GM21576 (cell line): ENCODE measurements around the gene RAB11FIP4.
"Not testable (repeated sequence)": the region's sequence is repeated elsewhere in the genome, so short reads cannot be mapped to it uniquely, and the experiment has no call there.

Experiments
- ATAC-seq: cut with Tn5 transposase; IDR thresholded peaks from one replicate; pipeline ENCODE4 v1.9.1; 2021; ENCODE audit warnings: mild to moderate bottlenecking, moderate library complexity; ENCODE audit not compliant: unreplicated experiment

Gene RAB11FIP4

GRCh38 chr17:31391496-31391949 lies at the start of gene RAB11FIP4:
RAB11FIP4 (plus strand) TSS chr17:31391675; CDS start chr17:31391853, 178 bp downstream.
- ATAC-seq: no peak

GRCh38 chr17:31345191-31345747 lies 46.2 kb upstream of the RAB11FIP4 start:
- not testable (repeated sequence) for ATAC-seq

GRCh38 chr17:31349454-31349853 lies 42.0 kb upstream of the RAB11FIP4 start:
- no peak for ATAC-seq

GRCh38 chr17:31355935-31356334 lies 35.5 kb upstream of the RAB11FIP4 start:
- no peak for ATAC-seq

- no peak for ATAC-seq
Measured at GRCh38 chr17:31357091-31357490, 34.4 kb upstream of the RAB11FIP4 start.

- ATAC-seq: no peak
Measured at GRCh38 chr17:31357839-31358394, 33.6 kb upstream of the RAB11FIP4 start.

- ATAC-seq: no peak
Measured at GRCh38 chr17:31364012-31364411, 27.5 kb upstream of the RAB11FIP4 start.

GRCh38 chr17:31366088-31366487 lies 25.4 kb upstream of the RAB11FIP4 start:
- ATAC-seq: no peak

- no peak for ATAC-seq
Measured at GRCh38 chr17:31369266-31369665, 22.2 kb upstream of the RAB11FIP4 start.

- no peak for ATAC-seq
Measured at GRCh38 chr17:31371511-31372097, 19.9 kb upstream of the RAB11FIP4 start.

GRCh38 chr17:31373150-31374093 lies 18.1 kb upstream of the RAB11FIP4 start:
- ATAC-seq: no peak

- ATAC-seq: no peak
Measured at GRCh38 chr17:31374094-31374447, 17.4 kb upstream of the RAB11FIP4 start.

- ATAC-seq: no peak
Measured at GRCh38 chr17:31374503-31374902, 17.0 kb upstream of the RAB11FIP4 start.

- ATAC-seq: no peak
Measured at GRCh38 chr17:31378638-31379037, 12.8 kb upstream of the RAB11FIP4 start.

GRCh38 chr17:31379597-31380205 lies 11.8 kb upstream of the RAB11FIP4 start:
- ATAC-seq: no peak

GRCh38 chr17:31381165-31381668 lies 10.3 kb upstream of the RAB11FIP4 start:
- no peak for ATAC-seq

GRCh38 chr17:31382668-31383275 lies 8.7 kb upstream of the RAB11FIP4 start:
- ATAC-seq: not testable (repeated sequence)

- not testable (repeated sequence) for ATAC-seq
Measured at GRCh38 chr17:31383488-31383887, 8.0 kb upstream of the RAB11FIP4 start.

GRCh38 chr17:31385428-31386285 lies 5.8 kb upstream of the RAB11FIP4 start:
- no peak for ATAC-seq
